Measurements from ENCODE around the gene BHLHA15.

Gene BHLHA15

DNA sequence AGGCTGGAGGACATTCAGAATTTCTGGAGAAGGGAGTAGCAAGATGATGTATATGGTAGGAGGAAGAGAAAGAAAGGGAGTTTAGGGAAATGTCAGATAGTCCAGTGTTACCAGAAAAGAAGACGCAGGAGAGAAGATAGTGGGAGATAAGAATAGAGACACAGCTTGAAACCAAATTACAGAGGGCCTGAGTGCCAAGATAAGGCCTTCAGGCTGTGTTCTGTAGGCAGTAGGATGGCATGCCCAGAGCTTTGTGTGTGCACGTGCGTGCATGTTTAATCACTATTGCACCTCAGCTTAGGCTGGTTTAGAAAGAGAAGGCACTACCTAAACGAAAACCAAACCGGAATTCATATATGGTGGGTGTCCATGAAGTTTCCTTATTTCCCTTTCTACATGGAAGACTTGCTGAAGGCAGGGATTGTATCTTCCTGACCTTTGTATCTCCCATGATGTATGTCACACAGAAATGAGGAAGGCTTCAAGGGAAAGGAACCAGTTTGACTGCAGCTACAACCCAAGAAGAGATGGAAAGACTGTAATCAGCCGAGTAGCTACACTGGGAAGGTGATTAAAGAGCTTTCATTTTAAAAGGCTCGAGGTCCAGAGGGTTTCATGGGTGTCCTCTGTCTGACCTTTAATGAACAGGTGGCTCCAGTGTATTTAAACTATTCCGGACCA, 35.8 kb upstream of the BHLHA15 start:
- no peak overlapping the region for H3K27ac ChIP-seq (ENCODE audit: low read depth, low read length)
- no peak for TF ChIP-seq EZH2phosphoT487 (conservative IDR thresholded peaks at IDR 0.05; ENCODE audit: low read length)
- TF ChIP-seq, protein P1, sequence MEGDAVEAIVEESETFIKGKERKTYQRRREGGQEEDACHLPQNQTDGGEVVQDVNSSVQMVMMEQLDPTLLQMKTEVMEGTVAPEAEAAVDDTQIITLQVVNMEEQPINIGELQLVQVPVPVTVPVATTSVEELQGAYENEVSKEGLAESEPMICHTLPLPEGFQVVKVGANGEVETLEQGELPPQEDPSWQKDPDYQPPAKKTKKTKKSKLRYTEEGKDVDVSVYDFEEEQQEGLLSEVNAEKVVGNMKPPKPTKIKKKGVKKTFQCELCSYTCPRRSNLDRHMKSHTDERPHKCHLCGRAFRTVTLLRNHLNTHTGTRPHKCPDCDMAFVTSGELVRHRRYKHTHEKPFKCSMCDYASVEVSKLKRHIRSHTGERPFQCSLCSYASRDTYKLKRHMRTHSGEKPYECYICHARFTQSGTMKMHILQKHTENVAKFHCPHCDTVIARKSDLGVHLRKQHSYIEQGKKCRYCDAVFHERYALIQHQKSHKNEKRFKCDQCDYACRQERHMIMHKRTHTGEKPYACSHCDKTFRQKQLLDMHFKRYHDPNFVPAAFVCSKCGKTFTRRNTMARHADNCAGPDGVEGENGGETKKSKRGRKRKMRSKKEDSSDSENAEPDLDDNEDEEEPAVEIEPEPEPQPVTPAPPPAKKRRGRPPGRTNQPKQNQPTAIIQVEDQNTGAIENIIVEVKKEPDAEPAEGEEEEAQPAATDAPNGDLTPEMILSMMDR (IDR thresholded peaks at IDR 0.05; ENCODE audit: insufficient read depth, low read length, poor library complexity, severe bottlenecking), result no peak
- no peak overlapping the region for H2AFZ ChIP-seq (ENCODE audit: low read depth, low read length, severe bottlenecking)
- H3K79me2 ChIP-seq (ENCODE audit: insufficient read depth, low read length), result no peaks in the 10 kb centered on the region
- H3K9me3 ChIP-seq (ENCODE audit: insufficient read depth, low read length), result no peaks in the 10 kb centered on the region
- H3K4me3 ChIP-seq (ENCODE audit: insufficient read depth, low read length, poor library complexity, severe bottlenecking), result no peak overlapping the region
- H3K9me2 ChIP-seq (replicated peaks; ENCODE audit: insufficient read depth, low read length), result no peaks in the 10 kb centered on the region
- H3K27me3 ChIP-seq (ENCODE audit: low read length), result no peaks in the 10 kb centered on the region
- no peak overlapping the region for H3K9ac ChIP-seq (ENCODE audit: low read length)
- H3F3A ChIP-seq (ENCODE audit: insufficient read depth), result no peaks in the 10 kb centered on the region
- H3K36me3 ChIP-seq (ENCODE audit: low read length), result peaks cover 8% of the 10 kb centered on the region; the same call in 1 of the 2 replicates
- H3K4me2 ChIP-seq (ENCODE audit: low read depth, low read length, poor library complexity, severe bottlenecking), result no peak overlapping the region
- H4K20me1 ChIP-seq (ENCODE audit: low read depth, low read length), result no peaks in the 10 kb centered on the region; the same call in 1 of the 2 replicates

DNA sequence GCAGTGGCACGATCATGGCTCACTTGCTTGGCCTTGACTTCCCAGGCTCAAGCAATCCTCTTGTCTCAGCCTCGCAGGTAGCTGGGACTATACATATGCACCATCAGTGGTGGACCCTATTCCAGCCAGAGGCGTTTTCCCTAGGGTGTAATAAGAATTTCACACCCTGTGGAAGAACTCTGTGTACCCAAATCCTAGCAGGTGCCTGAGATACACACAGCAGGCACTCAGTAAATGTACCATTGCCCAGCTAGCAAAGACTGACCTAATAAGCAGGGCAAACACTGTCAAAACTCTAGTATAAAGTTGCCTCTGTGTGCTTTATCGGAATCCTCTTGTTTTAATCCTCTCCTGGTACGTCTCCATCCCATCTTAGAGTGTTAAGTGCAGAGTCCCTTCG, 33.7 kb upstream of the BHLHA15 start:
- no peak overlapping the region for H3K4me2 ChIP-seq (ENCODE audit: low read depth, low read length, poor library complexity, severe bottlenecking)
- H3K79me2 ChIP-seq (ENCODE audit: insufficient read depth, low read length), result no peaks in the 10 kb centered on the region
- H3F3A ChIP-seq (ENCODE audit: insufficient read depth), result no peaks in the 10 kb centered on the region
- H3K27me3 ChIP-seq (ENCODE audit: low read length), result no peaks in the 10 kb centered on the region
- no peaks in the 10 kb centered on the region for H3K9me3 ChIP-seq (ENCODE audit: insufficient read depth, low read length)
- no peaks in the 10 kb centered on the region; the same call in 1 of the 2 replicates for H4K20me1 ChIP-seq (ENCODE audit: low read depth, low read length)
- no peak overlapping the region for H3K4me3 ChIP-seq (ENCODE audit: insufficient read depth, low read length, poor library complexity, severe bottlenecking)
- no peaks in the 10 kb centered on the region for H3K9me2 ChIP-seq (replicated peaks; ENCODE audit: insufficient read depth, low read length)
- H2AFZ ChIP-seq (ENCODE audit: low read depth, low read length, severe bottlenecking), result no peak overlapping the region
- H3K9ac ChIP-seq (ENCODE audit: low read length), result no peak overlapping the region
- H3K27ac ChIP-seq (ENCODE audit: low read depth, low read length), result no peak overlapping the region
- TF ChIP-seq EZH2phosphoT487 (conservative IDR thresholded peaks at IDR 0.05; ENCODE audit: low read length), result no peak
- TF ChIP-seq, protein P1 (IDR thresholded peaks at IDR 0.05; ENCODE audit: insufficient read depth, low read length, poor library complexity, severe bottlenecking), result no peak
- peaks cover 8% of the 10 kb centered on the region; the same call in 1 of the 2 replicates for H3K36me3 ChIP-seq (ENCODE audit: low read length)

DNA sequence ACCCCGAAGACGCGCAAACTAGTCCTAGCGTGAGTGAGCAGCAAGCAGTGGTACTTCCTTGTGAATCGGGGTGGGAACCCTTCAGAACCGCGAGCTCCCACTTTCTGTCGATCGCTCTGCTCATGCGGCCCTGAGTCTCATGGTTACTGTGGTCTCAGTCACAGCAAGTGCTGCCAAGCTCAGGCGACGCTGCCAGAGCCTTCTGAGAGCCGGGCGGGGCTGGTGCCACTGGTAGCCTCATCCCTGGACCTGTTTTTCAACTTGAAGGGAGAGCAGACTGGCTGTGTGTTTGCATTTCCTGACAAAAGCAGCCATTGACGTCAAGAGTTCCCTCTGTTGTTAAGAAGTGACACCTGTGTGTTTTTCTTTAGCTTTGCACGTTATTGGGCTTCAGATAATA, 32.9 kb upstream of the BHLHA15 start:
- Histone ChIP-seq H3K27me3 (ENCODE audit: low read length) (no peaks in the 10 kb centered on the region), H3K4me2 (ENCODE audit: low read depth, low read length, poor library complexity, severe bottlenecking) (no peak overlapping the region), H3K4me3 (ENCODE audit: insufficient read depth, low read length, poor library complexity, severe bottlenecking) (no peak overlapping the region), H3K27ac (ENCODE audit: low read depth, low read length) (no peak overlapping the region), H4K20me1 (ENCODE audit: low read depth, low read length) (no peaks in the 10 kb centered on the region; the same call in 1 of the 2 replicates), H3K9ac (ENCODE audit: low read length) (no peak overlapping the region), H3K36me3 (ENCODE audit: low read length) (peaks cover 5% of the 10 kb centered on the region; the same call in 1 of the 2 replicates), H3K9me3 (ENCODE audit: insufficient read depth, low read length) (no peaks in the 10 kb centered on the region), H3K9me2 (replicated peaks; ENCODE audit: insufficient read depth, low read length) (no peaks in the 10 kb centered on the region), H3K79me2 (ENCODE audit: insufficient read depth, low read length) (no peaks in the 10 kb centered on the region), H2AFZ (ENCODE audit: low read depth, low read length, severe bottlenecking) (no peak overlapping the region), H3F3A (ENCODE audit: insufficient read depth) (no peaks in the 10 kb centered on the region)
- TF ChIP-seq, protein P1 (IDR thresholded peaks at IDR 0.05; ENCODE audit: insufficient read depth, low read length, poor library complexity, severe bottlenecking), result no peak
- TF ChIP-seq EZH2phosphoT487 (conservative IDR thresholded peaks at IDR 0.05; ENCODE audit: low read length), result no peak
